Mesenchymal stem cell (in vitro differentiated cells and primary cell): ENCODE results near the gene LCN6.

Source experiments
- DNase-seq: peaks from one replicate; pipeline ENCODE4 v3.0.0-alpha.2; 2013
- H2AFZ ChIP-seq: one replicate; pipeline ENCODE4 v1.6.1; 2013; ENCODE audit warnings: low read depth, mild to moderate bottlenecking, control low read depth, inconsistent platforms, low read length, moderate library complexity
- H2AK5ac ChIP-seq: 2 replicates; pipeline ENCODE4 v1.6.1; 2013; ENCODE audit warnings: low read length, moderate library complexity, mild to moderate bottlenecking, inconsistent platforms; ENCODE audit not compliant: severe bottlenecking
- H2BK120ac ChIP-seq: one replicate; pipeline ENCODE4 v1.6.1; 2013; ENCODE audit warnings: low read depth, mild to moderate bottlenecking, inconsistent platforms, low read length, moderate library complexity
- H2BK12ac ChIP-seq, 2 experiments: one replicate each; pipeline ENCODE4 v1.6.1; 2013; ENCODE audit warnings: inconsistent platforms in 2 of 2, low read length in 2 of 2, mild to moderate bottlenecking in 2 of 2, moderate library complexity in 2 of 2, control low read depth in 1 of 2
- H2BK15ac ChIP-seq: one replicate; pipeline ENCODE4 v1.6.1; 2013; ENCODE audit warnings: mild to moderate bottlenecking, low read depth, inconsistent platforms; ENCODE audit not compliant: poor library complexity, severe bottlenecking
- H2BK5ac ChIP-seq: 2 replicates; pipeline ENCODE4 v1.6.1; 2013; ENCODE audit warnings: low read depth, mild to moderate bottlenecking, low read length, control low read depth, inconsistent platforms; ENCODE audit not compliant: poor library complexity, severe bottlenecking
- H3K14ac ChIP-seq, 2 experiments: one replicate each; pipeline ENCODE4 v1.6.1; 2013; ENCODE audit warnings: inconsistent platforms in 2 of 2, low read length in 2 of 2, control low read depth in 1 of 2, mild to moderate bottlenecking in 1 of 2, moderate library complexity in 1 of 2
- H3K18ac ChIP-seq, 2 experiments: one replicate each; pipeline ENCODE4 v1.6.1; 2013; ENCODE audit warnings: inconsistent platforms in 2 of 2, low read length in 2 of 2, control low read depth in 1 of 2, low read depth in 1 of 2, mild to moderate bottlenecking in 1 of 2
- H3K23ac ChIP-seq, 2 experiments: one replicate each; pipeline ENCODE4 v1.6.1; 2013; ENCODE audit warnings: inconsistent platforms in 2 of 2, low read length in 2 of 2, mild to moderate bottlenecking in 2 of 2, moderate library complexity in 2 of 2, control low read depth in 1 of 2
- H3K27ac ChIP-seq: 2 replicates; pipeline ENCODE4 v1.5.1; 2013; ENCODE audit warnings: mild to moderate bottlenecking, moderate library complexity, low read length, control low read depth, inconsistent platforms; ENCODE audit not compliant: poor library complexity, severe bottlenecking
- H3K27me3 ChIP-seq, 2 experiments: 2 replicates each; pipeline versions ENCODE4 v1.6.1 to v1.7.0; 2013; ENCODE audit warnings: low read length in 2 of 2, mild to moderate bottlenecking in 2 of 2, moderate library complexity in 2 of 2, control low read depth in 1 of 2, inconsistent platforms in 1 of 2; ENCODE audit not compliant: control insufficient read depth in 1 of 2, insufficient read depth in 1 of 2
- H3K36me3 ChIP-seq, 2 experiments: 2 replicates each; pipeline versions ENCODE4 v1.6.1 to v1.7.0; 2013; ENCODE audit warnings: low read length in 2 of 2, control low read depth in 1 of 2, inconsistent platforms in 1 of 2, low read depth in 1 of 2, mild to moderate bottlenecking in 1 of 2; ENCODE audit not compliant: insufficient read depth in 2 of 2, control insufficient read depth in 1 of 2
- H3K4ac ChIP-seq, 2 experiments: one replicate each; pipeline ENCODE4 v1.6.1; 2013; ENCODE audit warnings: inconsistent platforms in 2 of 2, low read length in 2 of 2, mild to moderate bottlenecking in 2 of 2, moderate library complexity in 2 of 2, control low read depth in 1 of 2, low read depth in 1 of 2
- H3K4me1 ChIP-seq: 2 replicates; pipeline ENCODE4 v1.6.1; 2013; ENCODE audit warnings: low read depth, low read length, control low read depth; ENCODE audit not compliant: control insufficient read depth, insufficient read depth
- H3K4me2 ChIP-seq: 2 replicates; pipeline ENCODE4 v1.6.1; 2013; ENCODE audit warnings: low read length, mild to moderate bottlenecking, inconsistent platforms; ENCODE audit not compliant: poor library complexity, severe bottlenecking
- H3K4me3 ChIP-seq, 2 experiments: 2 replicates each; pipeline versions ENCODE4 v1.5.1 to v1.7.0; 2013; ENCODE audit warnings: low read length in 2 of 2, mild to moderate bottlenecking in 2 of 2, control low read depth in 1 of 2, low read depth in 1 of 2; ENCODE audit not compliant: insufficient read depth in 1 of 2
- H3K79me1 ChIP-seq: replicated peaks from 2 replicates; pipeline ENCODE4 v1.6.1; 2013; ENCODE audit warnings: mild to moderate bottlenecking, control low read depth, low read length, inconsistent platforms; ENCODE audit not compliant: poor library complexity, severe bottlenecking
- H3K9ac ChIP-seq: 2 replicates; pipeline ENCODE4 v1.7.0; 2013; ENCODE audit warnings: mild to moderate bottlenecking, low read length, moderate library complexity
- H3K9me3 ChIP-seq: 2 replicates; pipeline ENCODE4 v1.7.0; 2013; ENCODE audit warnings: mild to moderate bottlenecking, low read length; ENCODE audit not compliant: control insufficient read depth
- H4K8ac ChIP-seq: one replicate; pipeline ENCODE4 v1.6.1; 2013; ENCODE audit warnings: inconsistent platforms, mild to moderate bottlenecking, low read length, moderate library complexity
- H4K91ac ChIP-seq: one replicate; pipeline ENCODE4 v1.6.1; 2013; ENCODE audit warnings: mild to moderate bottlenecking, low read length, inconsistent platforms
- WGBS: methylation state at CpG from one replicate; pipeline ENCODE4 v1.1.7; 2013; ENCODE audit warnings: mixed read lengths; 5-methylcytosine and 5-hydroxymethylcytosine counted together

The LCN6 gene

DNA sequence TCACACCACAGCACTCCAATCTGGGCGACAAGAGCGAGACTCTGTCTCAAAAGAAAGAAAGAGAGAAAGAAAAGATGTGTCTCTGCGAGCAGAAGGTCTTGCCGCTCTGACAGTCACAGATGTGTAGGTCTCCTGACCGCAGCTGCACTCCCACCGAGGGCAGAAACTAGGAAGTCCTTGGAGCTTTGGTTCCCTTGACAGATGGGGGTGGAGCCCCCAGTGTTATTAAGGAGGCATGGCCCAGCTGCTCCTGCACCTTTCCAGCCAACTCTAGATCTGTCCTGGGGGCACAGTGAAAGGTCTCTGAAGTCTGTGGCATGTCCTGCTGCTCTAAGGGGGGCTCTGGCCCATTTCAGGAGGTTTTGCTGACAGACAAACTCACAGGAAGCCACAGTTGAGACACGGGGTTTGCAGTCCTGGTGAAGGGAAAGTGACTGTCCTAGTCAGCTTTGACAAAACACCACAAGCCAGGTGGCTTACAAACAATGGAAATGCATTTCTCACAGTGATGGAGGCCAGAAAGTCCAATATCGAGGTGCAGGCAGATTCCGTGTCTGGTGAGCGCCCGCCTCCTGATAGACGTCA is 45.0 kb downstream of the LCN6 start:
- Histone ChIP-seq H3K4me2 (no peak overlapping the region), H3K4ac (no peak overlapping the region), H3K9ac (no peak overlapping the region), H3K14ac (no peak overlapping the region), H3K27me3 (peaks cover 14 to 59% of the 10 kb centered on the region in 2 experiments), H3K9me3 (no peaks in the 10 kb centered on the region), H2BK5ac (no peak overlapping the region), H3K18ac (no peak overlapping the region), H4K8ac (no peak overlapping the region), H2AK5ac (no peak overlapping the region), H2AFZ (no peak overlapping the region), H3K4me1 (no peaks in the 10 kb centered on the region), H3K23ac (no peak overlapping the region), H2BK12ac (no peak overlapping the region), H3K79me1 (no peaks in the 10 kb centered on the region), H3K27ac (no peak overlapping the region), H3K36me3 (no peaks in the 10 kb centered on the region), H2BK15ac (no peak overlapping the region), H3K4me3 (no peak overlapping the region), H4K91ac (no peak overlapping the region), H2BK120ac (no peak overlapping the region)
- WGBS, result 87% methylated on average over 12 of the region's 12 CpGs
- DNase-seq, result no peak

DNA sequence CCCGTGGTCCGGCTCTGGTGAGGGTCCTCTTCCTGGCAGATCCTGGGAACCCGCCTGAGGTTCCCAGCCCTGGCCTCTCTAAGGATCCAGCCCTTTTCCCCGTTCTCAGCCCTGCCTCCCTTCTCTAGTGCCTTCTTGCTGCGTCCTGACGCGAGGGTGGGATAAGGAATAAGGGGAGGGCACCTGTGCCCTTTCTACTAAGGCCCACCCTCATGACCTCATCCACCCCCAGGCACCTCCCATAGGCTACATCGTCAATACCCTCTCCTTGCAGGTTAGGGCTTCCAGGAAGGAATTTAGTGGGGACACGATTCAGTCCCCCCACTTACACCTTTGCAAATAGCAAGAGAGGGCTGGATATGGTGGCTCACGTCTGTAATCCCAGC is 46.7 kb downstream of the LCN6 start:
- Histone ChIP-seq H3K18ac (no peak overlapping the region), H3K14ac (no peak overlapping the region), H2BK5ac (no peak overlapping the region), H3K4ac (no peak overlapping the region), H2BK12ac (no peak overlapping the region), H3K79me1 (no peaks in the 10 kb centered on the region), H3K36me3 (no peaks in the 10 kb centered on the region), H2BK120ac (no peak overlapping the region), H3K27me3 (peaks cover 21 to 57% of the 10 kb centered on the region in 2 experiments), H4K91ac (no peak overlapping the region), H3K4me2 (no peak overlapping the region), H4K8ac (no peak overlapping the region), H3K4me1 (peaks cover 8% of the 10 kb centered on the region), H3K4me3 (no peak overlapping the region), H3K9ac (no peak overlapping the region), H2BK15ac (no peak overlapping the region), H2AFZ (no peak overlapping the region), H2AK5ac (no peak overlapping the region), H3K23ac (no peak overlapping the region), H3K9me3 (no peaks in the 10 kb centered on the region), H3K27ac (no peak overlapping the region)
- DNase-seq, result no peak
- 47% methylated on average over 8 of the region's 10 CpGs for WGBS

GRCh38 chr9:136700959-136701667 is 47.2 kb downstream of the LCN6 start:
- Histone ChIP-seq H4K8ac (no peak overlapping the region), H2BK5ac (peak overlapping the region; percentile 26), H3K79me1 (no peaks in the 10 kb centered on the region), H3K4me1 (peaks cover 13% of the 10 kb centered on the region), H3K27me3 (peaks cover 20 to 59% of the 10 kb centered on the region in 2 experiments), H3K18ac (no peak overlapping the region), H2BK120ac (no peak overlapping the region), H3K9ac (no peak overlapping the region), H3K4ac (no peak overlapping the region), H3K27ac (no peak overlapping the region), H2AK5ac (no peak overlapping the region), H3K4me3 (no peak overlapping the region), H3K14ac (peak overlapping the region in 1 of 2 experiments; percentile 68), H3K23ac (no peak overlapping the region), H4K91ac (no peak overlapping the region), H2AFZ (no peak overlapping the region), H3K36me3 (no peaks in the 10 kb centered on the region), H3K4me2 (no peak overlapping the region), H2BK15ac (no peak overlapping the region), H3K9me3 (no peaks in the 10 kb centered on the region), H2BK12ac (no peak overlapping the region)
- no peak for DNase-seq
- WGBS, result 56% methylated on average over 38 of the region's 38 CpGs

DNA sequence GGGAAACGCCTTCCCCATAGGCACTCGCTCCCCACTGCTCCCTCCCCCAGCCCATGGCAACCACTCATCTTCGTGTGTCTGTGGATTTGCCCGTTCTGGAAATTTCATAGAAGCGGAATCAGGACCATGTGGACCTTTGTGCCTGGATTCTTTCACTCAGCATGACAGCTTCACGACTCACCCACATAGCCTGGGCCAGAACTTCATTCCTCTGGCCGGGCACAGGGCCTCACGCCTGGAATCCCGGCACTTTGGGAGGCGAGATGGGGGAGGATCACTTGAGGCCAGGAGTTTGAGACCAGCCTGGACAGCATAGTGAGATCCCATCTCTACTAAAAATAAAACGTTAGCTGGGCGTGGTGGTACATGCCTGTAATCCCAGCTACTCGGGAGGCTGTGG is 48.0 kb downstream of the LCN6 start:
- Histone ChIP-seq H2BK15ac (no peak overlapping the region), H3K79me1 (no peaks in the 10 kb centered on the region), H2AK5ac (no peak overlapping the region), H3K4me1 (peaks cover 21% of the 10 kb centered on the region), H3K14ac (no peak overlapping the region), H3K27ac (no peak overlapping the region), H4K8ac (no peak overlapping the region), H2BK12ac (no peak overlapping the region), H2BK120ac (no peak overlapping the region), H3K27me3 (peaks cover 16 to 59% of the 10 kb centered on the region in 2 experiments), H3K18ac (no peak overlapping the region), H3K9ac (no peak overlapping the region), H3K23ac (no peak overlapping the region), H3K36me3 (no peaks in the 10 kb centered on the region), H3K4me2 (no peak overlapping the region), H3K4me3 (no peak overlapping the region), H3K9me3 (no peaks in the 10 kb centered on the region), H2BK5ac (no peak overlapping the region), H4K91ac (no peak overlapping the region), H3K4ac (no peak overlapping the region), H2AFZ (no peak overlapping the region)
- WGBS, result 82% methylated on average over 13 of the region's 13 CpGs
- no peak for DNase-seq
